Astrocyte (in vitro differentiated cells and primary cell): ENCODE measurements around the gene TMEM116.

Experiments used
- CTCF ChIP-seq: IDR thresholded peaks from 2 replicates; pipeline ENCODE4 v1.5.1; 2011; ENCODE audit warnings: low read depth, mild to moderate bottlenecking, inconsistent platforms, low read length, moderate library complexity; ENCODE audit not compliant: insufficient read depth
- EZH2 ChIP-seq: IDR thresholded peaks from 2 replicates; pipeline ENCODE4 v1.6.1; 2012; ENCODE audit warnings: mild to moderate bottlenecking, low read length, inconsistent platforms; ENCODE audit not compliant: insufficient read depth

DNA sequence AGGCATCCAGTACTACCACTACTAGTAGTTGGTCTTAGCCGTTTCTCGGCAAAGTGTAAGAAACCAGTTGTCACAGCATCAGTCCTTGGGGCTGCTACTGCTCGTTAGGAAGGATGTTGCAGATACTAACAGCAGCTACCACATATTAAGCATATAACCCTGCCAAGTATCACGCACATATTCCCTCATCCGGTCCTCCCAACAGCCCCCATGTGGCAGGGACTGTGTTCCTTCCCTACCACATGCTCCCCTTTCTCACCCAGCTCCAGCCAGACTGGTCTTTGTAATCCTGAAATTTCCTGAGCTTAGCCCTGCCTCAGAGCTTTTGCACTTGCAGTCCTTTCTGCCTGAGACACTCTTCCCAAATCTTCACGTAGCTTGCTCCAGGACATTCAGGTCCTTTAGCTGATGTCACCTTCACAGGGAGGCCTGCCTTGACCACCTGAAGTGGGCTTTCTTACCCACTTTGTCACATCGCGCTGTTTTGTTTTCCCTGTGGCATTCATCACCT, 8.0 kb upstream of the TMEM116 start:
- TF ChIP-seq EZH2 (no peak), CTCF (no peak)
